T-cell (primary cell): ENCODE data around the gene NSDHL. TPM values are rescaled to one million over a fixed set of nuclear protein-coding genes. Genes with fewer than 3 reads are reported as not detected.

Experiments
- ATAC-seq, 4 experiments: fragments of 200-7000 bp in 3 of 4; fragments of 150-1000 bp in 1 of 4; cut with Tn5 transposase; replicated peaks in 1 of 4; 1 replicate in 3 of 4; 2 replicates in 1 of 4; pipeline ENCODE4 v1.10.0; 2021; ENCODE audit warnings: moderate library complexity in 3 of 4, mild to moderate bottlenecking in 2 of 4, moderate number of reproducible peaks in 1 of 4
- CTCF ChIA-PET, 2 donors: fragments of 300-600 bp; sonication (Branson Sonifier 250); formaldehyde crosslinking; loops; one replicate each; lab custom pipeline; 2022; ENCODE audit warnings: antibody characterized with exemption in 2 of 2; lab: Charles Lee
- POLR2A ChIA-PET, 2 donors: fragments of 300-600 bp; sonication (Branson Sonifier 250); formaldehyde crosslinking; loops; one replicate each; lab custom pipeline; 2022; ENCODE audit warnings: antibody characterized with exemption in 2 of 2; lab: Charles Lee
- DNase-seq, 35 experiments: peaks; one replicate each; pipeline versions ENCODE4 v3.0.0 to v3.0.0-alpha.2; 2013 to 2023
- H3K27ac ChIP-seq: one replicate; pipeline ENCODE4 v1.5.1; 2013; ENCODE audit warnings: low read length
- H3K27me3 ChIP-seq, 2 experiments: replicated peaks in 1 of 2; 1 replicate in 1 of 2; 2 replicates in 1 of 2; pipeline versions ENCODE4 v1.6.1 to v1.7.0; 2013; ENCODE audit warnings: low read length in 1 of 2, mixed read lengths in 1 of 2; ENCODE audit not compliant: control insufficient read depth in 2 of 2, insufficient read depth in 2 of 2; ENCODE audit errors: extremely low read depth in 1 of 2
- H3K36me3 ChIP-seq, 2 donors: 1 replicate in 1 of 2; 2 replicates in 1 of 2; pipeline versions ENCODE4 v1.6.1 to v1.7.0; 2013; ENCODE audit warnings: low read length in 1 of 2; ENCODE audit not compliant: control insufficient read depth in 2 of 2, insufficient read depth in 1 of 2; ENCODE audit errors: extremely low read depth in 1 of 2
- H3K4me1 ChIP-seq, 2 experiments: 1 replicate in 1 of 2; 2 replicates in 1 of 2; pipeline versions ENCODE4 v1.6.1 to v1.7.0; 2013; ENCODE audit warnings: low read length in 2 of 2, mixed read lengths in 1 of 2; ENCODE audit not compliant: insufficient read depth in 2 of 2, control insufficient read depth in 1 of 2; ENCODE audit errors: extremely low read depth in 1 of 2
- H3K4me3 ChIP-seq, 2 donors: 1 replicate in 1 of 2; 2 replicates in 1 of 2; pipeline versions ENCODE4 v1.5.1 to v1.7.0; 2013; ENCODE audit warnings: mild to moderate bottlenecking in 2 of 2, low read length in 1 of 2, moderate library complexity in 1 of 2; ENCODE audit not compliant: control insufficient read depth in 1 of 2; ENCODE audit errors: extremely low read depth in 1 of 2
- H3K9me3 ChIP-seq: 2 replicates; pipeline ENCODE4 v1.7.0; 2013
- H3K27ac Mint-ChIP-seq, 2 donors: one replicate each; pipeline ENCODE4 v1.8.0; 2020 to 2021; ENCODE audit warnings: mild to moderate bottlenecking in 2 of 2, mixed read lengths in 2 of 2
- H3K27me3 Mint-ChIP-seq, 2 donors: one replicate each; pipeline ENCODE4 v1.8.0; 2021 to 2022; ENCODE audit warnings: mixed read lengths in 2 of 2
- H3K36me3 Mint-ChIP-seq: one replicate; pipeline ENCODE4 v1.8.0; 2021; ENCODE audit warnings: mixed read lengths
- H3K4me1 Mint-ChIP-seq, 3 donors: one replicate each; pipeline ENCODE4 v1.8.0; 2020 to 2022; ENCODE audit warnings: mixed read lengths in 3 of 3, mild to moderate bottlenecking in 1 of 3
- H3K4me3 Mint-ChIP-seq, 3 donors: one replicate each; pipeline ENCODE4 v1.8.0; 2020 to 2022; ENCODE audit warnings: mild to moderate bottlenecking in 3 of 3, mixed read lengths in 3 of 3, moderate library complexity in 3 of 3
- H3K9me3 Mint-ChIP-seq, 3 donors: one replicate each; pipeline ENCODE4 v1.8.0; 2020 to 2022; ENCODE audit warnings: mixed read lengths in 3 of 3
- WGBS: methylation state at CpG from one replicate; pipeline ENCODE4 v1.1.5; 2013; ENCODE audit warnings: missing lambda C conversion rate; ENCODE audit not compliant: insufficient coverage; 5-methylcytosine and 5-hydroxymethylcytosine counted together
- total RNA-seq, 35 experiments: library from RNA in 6 of 35; stranded (reverse) in 6 of 35; fragments of 120-200 nt in 1 of 35; gene quantifications; one replicate each; pipeline versions ENCODE4 v1.2.1 to v1.2.4 and lab custom pipeline; 2013 to 2026

The NSDHL gene
- total RNA-seq, 5 donors from 2014 or later (not counting 1 experiment from before 2014, with no cell fraction given): 3.1 to 8.1 (median 7.1) TPM

DNA sequence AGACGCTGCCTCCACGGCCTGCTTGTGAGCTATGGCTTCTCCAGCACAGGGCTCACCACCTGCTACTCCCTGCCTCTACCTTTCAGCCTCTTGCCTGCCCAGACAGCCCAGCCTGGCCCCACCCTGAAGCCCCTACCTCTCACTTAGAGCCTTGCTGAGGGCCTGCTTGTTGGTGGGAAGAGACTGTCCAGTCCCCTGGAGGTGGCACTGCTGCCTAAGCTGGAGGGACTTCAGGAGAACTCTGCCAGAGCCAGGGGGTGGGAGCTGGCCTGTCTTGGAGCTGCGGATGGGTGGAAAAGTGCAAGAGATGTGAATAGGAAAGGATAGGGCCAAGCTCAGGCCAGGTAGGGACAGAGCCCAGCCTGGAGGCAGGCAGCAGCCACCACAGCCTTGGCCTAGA, 64.3 kb downstream of the NSDHL start:
- no peaks in the 10 kb centered on the region for H3K4me1 ChIP-seq
- no peaks in the 10 kb centered on the region for H3K9me3 ChIP-seq
- H3K36me3 ChIP-seq: no peaks in the 10 kb centered on the region
- DNase-seq: no peak
- POLR2A ChIA-PET: no interaction called here
- Mint-ChIP-seq H3K36me3 (no peaks in the 10 kb centered on the region), H3K9me3 (no peaks in the 10 kb centered on the region), H3K27ac (no peak overlapping the region), H3K4me3 (no peak overlapping the region), H3K4me1 (peaks cover 0 to 3% (median 2%) of the 10 kb centered on the region in 3 donors), H3K27me3 (peaks cover 34 to 46% of the 10 kb centered on the region in 2 donors)
- no peak overlapping the region for H3K27ac ChIP-seq
- ATAC-seq: no peak
- peaks cover 0 to 59% of the 10 kb centered on the region in 2 experiments for H3K27me3 ChIP-seq
- no peak overlapping the region for H3K4me3 ChIP-seq
- 100% methylated on average over 1 of the region's 3 CpGs for WGBS
- CTCF ChIA-PET: no interaction called here

DNA sequence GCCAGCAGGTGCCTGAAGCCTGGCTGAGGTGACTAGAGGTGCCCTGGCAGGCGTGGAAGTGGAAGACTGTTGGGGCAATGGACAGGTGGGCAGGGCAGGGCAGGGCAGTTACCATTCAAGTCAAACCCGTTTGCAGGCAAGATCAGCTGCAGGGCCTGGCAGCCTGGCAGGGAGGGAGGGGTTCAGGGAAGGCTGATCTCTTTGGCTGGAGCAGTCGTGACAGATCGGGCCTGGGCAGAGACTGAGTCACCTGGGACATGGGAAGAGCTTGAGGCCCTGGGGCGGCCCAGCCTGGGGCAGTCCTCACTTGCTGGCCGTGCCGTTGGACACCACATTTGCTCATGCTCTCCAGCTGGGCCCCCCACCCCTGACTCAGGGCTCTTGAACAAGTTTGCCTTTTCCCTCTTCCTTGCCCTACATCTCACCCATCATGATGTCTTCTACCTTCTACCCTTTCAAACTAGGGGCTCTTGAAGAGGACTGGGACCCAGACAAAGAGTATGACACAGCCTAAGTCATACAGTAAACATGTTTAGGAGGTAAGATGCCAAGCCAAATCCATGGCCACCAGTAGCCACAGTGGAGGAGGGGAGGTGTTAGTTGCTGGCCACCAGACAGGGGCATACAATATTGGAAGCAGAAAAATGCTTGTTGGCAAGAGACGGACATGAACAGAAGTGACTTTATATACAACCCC, 65.0 kb downstream of the NSDHL start:
- peaks cover 0 to 61% of the 10 kb centered on the region in 2 experiments for H3K27me3 ChIP-seq
- Mint-ChIP-seq H3K9me3 (no peaks in the 10 kb centered on the region), H3K36me3 (no peaks in the 10 kb centered on the region), H3K4me1 (peaks cover 0 to 3% (median 2%) of the 10 kb centered on the region in 3 donors), H3K27me3 (peaks cover 30 to 42% of the 10 kb centered on the region in 2 donors), H3K4me3 (no peak overlapping the region), H3K27ac (no peak overlapping the region)
- DNase-seq (no peak), ATAC-seq (no peak)
- no peak overlapping the region for H3K27ac ChIP-seq
- H3K36me3 ChIP-seq: no peaks in the 10 kb centered on the region
- CTCF ChIA-PET: no interaction called here
- no peaks in the 10 kb centered on the region for H3K9me3 ChIP-seq
- no peak overlapping the region for H3K4me3 ChIP-seq
- 80% methylated on average over 6 of the region's 8 CpGs for WGBS
- POLR2A ChIA-PET: no interaction called here
- H3K4me1 ChIP-seq: no peaks in the 10 kb centered on the region

DNA sequence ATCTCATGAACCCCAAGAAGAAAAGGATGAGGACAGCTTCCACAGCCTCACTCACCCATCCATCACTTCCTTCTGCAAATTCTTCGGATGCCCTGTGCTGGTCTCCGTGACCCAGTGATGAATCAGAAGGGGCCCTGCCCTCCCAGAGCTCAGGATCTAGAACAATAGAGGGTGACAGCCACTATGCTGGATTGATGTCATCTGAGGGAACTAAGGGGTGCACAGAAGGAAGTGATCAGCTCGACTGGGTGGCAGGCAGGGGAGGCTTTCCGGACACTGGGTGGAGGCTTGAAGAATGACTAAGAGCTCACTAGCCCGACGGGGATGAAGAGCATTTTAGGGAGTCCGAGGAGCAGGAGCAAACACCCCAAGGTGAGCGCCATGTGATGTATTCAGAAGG, 65.6 kb downstream of the NSDHL start:
- no peaks in the 10 kb centered on the region for H3K9me3 ChIP-seq
- Mint-ChIP-seq H3K9me3 (no peaks in the 10 kb centered on the region), H3K27ac (no peak overlapping the region), H3K4me1 (peaks cover 0 to 3% (median 2%) of the 10 kb centered on the region in 3 donors), H3K27me3 (peaks cover 25 to 37% of the 10 kb centered on the region in 2 donors), H3K4me3 (peak overlapping the region in 1 of 3 donors; percentile 54), H3K36me3 (no peaks in the 10 kb centered on the region)
- no peaks in the 10 kb centered on the region for H3K4me1 ChIP-seq
- WGBS: 86% methylated on average over 4 of the region's 8 CpGs
- ATAC-seq (no peak), DNase-seq (no peak)
- no peak overlapping the region for H3K27ac ChIP-seq
- no peaks in the 10 kb centered on the region for H3K36me3 ChIP-seq
- no peak overlapping the region for H3K4me3 ChIP-seq
- ChIA-PET CTCF (no interaction called here), POLR2A (no interaction called here)
- peaks cover 0 to 59% of the 10 kb centered on the region in 2 experiments for H3K27me3 ChIP-seq

DNA sequence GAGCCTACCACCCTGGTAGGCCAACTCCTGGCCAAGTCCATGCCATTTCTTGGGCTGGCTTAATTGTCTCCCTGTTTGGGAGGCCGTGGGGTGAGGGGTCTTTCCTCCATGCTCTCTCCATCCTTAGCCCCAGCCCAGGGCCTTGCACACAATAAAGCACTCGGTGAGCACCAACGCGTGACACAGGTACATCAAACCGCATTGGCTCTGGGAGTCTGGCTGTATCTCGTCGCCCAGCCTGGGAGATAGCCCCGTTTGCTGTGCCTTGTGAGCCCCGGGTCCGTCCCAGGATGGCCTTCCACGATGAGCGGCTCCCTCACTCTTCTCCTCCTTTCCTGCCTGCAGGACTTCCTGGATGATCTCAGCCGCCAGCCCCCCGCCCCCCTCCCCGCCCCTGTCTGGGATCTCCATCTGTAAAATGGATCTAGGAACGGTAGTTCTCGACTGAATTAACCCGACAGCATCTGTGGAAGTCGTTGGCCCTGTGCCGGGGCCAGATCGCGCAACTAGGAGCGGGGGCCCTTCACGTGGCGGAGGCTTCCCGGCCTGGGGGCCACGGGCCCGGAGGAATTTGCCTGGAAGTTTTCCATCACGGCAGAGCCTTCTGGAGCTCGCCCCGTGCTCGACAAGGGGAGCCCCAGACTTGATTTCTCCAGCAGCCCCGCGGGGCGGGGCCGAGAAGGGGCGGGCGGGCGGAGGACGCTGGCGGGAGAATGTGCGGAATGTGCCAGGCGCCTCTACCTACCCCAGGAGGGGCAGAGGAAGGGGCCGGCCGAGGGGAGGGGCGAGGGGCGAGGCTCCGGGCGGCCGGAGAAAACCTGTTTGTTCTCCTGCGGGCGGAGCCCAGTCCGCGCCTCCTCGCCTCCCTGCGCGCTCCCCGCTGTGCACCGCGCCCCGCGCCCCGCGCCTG, 66.6 kb downstream of the NSDHL start, which contains the start of gene ZNF185:
ZNF185 (plus strand) TSS at position 846 of the 910 bp plus-strand sequence. CDS start 16,423 bp downstream, outside the sequence.
- Histone ChIP-seq H3K4me3 (no peak within 1 kb of the TSS), H3K9me3 (no peaks in the 10 kb centered on the region), H3K36me3 (no peaks in the 10 kb centered on the region), H3K27me3 (peaks cover 0 to 57% of the 10 kb centered on the region in 2 experiments), H3K27ac (no peak within 1 kb of the TSS), H3K4me1 (no peaks in the 10 kb centered on the region)
- under 1% methylated on average over 17 of the region's 64 CpGs for WGBS
- peak within 1 kb of the TSS in 1 of 3 donors; percentile 54 for H3K4me3 Mint-ChIP-seq
- H3K9me3 Mint-ChIP-seq: no peaks in the 10 kb centered on the region
- POLR2A ChIA-PET: no interaction called here
- DNase-seq (no peak), ATAC-seq (no peak)
- H3K4me1 Mint-ChIP-seq: peaks cover 0 to 3% (median 2%) of the 10 kb centered on the region in 3 donors
- H3K36me3 Mint-ChIP-seq: no peaks in the 10 kb centered on the region
- CTCF ChIA-PET: no interaction called here
- peaks cover 25 to 34% of the 10 kb centered on the region in 2 donors for H3K27me3 Mint-ChIP-seq
- H3K27ac Mint-ChIP-seq: no peak within 1 kb of the TSS

DNA sequence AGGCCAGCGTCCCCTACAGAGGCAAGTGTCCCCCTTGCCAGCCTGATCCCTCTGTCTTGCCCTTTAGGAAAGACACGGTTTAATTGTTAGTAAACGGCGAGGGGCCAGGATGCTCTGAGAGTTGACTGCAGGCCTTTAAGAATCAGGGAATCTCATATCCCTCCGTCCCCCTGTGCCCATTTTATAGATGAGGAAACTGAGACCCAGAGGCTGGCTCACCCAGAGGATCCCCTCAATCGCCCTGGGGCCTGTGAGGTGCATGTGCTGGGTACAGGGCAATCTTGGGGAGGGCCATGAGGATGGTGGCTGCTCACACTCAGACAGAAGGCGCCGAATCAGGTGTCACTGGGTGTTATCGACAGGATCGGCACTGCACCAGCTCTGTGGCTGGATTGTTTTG, 67.6 kb downstream of the NSDHL start:
- POLR2A ChIA-PET: no interaction called here
- Histone ChIP-seq H3K4me3 (no peak overlapping the region), H3K9me3 (no peaks in the 10 kb centered on the region), H3K36me3 (no peaks in the 10 kb centered on the region), H3K4me1 (no peaks in the 10 kb centered on the region), H3K27me3 (peaks cover 0 to 54% of the 10 kb centered on the region in 2 experiments), H3K27ac (no peak overlapping the region)
- peak overlapping the region in 1 of 3 donors; percentile 20 for H3K4me3 Mint-ChIP-seq
- H3K9me3 Mint-ChIP-seq: no peaks in the 10 kb centered on the region
- H3K36me3 Mint-ChIP-seq: no peaks in the 10 kb centered on the region
- H3K4me1 Mint-ChIP-seq: peaks cover 0 to 3% (median 2%) of the 10 kb centered on the region in 3 donors
- WGBS: no CpG with 5 or more reads among the region's 10 CpGs
- H3K27ac Mint-ChIP-seq: no peak overlapping the region
- no peak for ATAC-seq
- CTCF ChIA-PET: no interaction called here
- no peak for DNase-seq
- peaks cover 30 to 32% of the 10 kb centered on the region in 2 donors for H3K27me3 Mint-ChIP-seq

DNA sequence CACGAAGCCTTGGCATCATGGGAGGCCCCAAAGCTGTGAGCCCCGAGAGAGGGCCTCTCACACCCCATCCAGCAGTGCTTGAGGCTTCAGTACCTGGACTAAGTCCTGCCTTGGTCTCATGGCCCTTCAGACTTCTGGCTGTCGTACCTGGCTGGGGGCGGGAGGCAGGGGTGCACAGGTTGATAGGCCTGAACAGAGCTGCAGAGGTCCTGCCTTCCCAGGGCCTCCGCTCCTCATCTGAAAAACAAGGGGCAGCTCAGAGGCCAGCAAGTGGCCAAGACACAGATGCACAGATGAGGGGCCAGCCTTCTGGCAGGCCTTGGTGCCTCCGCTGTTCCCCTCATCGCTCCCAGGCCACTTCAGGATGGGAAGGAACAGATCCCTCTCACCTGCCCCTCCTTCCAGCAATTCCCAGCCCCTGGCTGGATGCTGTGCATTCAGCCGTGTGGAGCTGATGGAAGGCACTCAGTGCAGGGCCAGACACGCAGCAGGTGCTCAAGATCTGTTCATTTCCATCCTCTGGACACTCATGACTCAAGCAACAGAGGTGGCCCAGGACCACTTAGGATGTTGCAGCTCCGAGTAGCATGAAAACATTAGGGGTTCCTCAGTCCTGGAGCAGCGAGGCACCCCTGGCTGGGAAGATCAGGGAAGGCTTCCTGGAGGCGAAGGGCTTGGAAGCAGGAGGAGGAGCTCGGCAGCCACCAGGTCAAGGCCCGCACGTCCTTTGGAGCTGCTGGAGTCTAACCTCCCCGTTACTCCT, 68.4 kb downstream of the NSDHL start:
- no peak overlapping the region for H3K4me3 ChIP-seq
- no peaks in the 10 kb centered on the region for H3K9me3 ChIP-seq
- Mint-ChIP-seq H3K9me3 (no peaks in the 10 kb centered on the region), H3K36me3 (no peaks in the 10 kb centered on the region), H3K27ac (no peak overlapping the region), H3K4me3 (no peak overlapping the region), H3K4me1 (peaks cover 0 to 3% (median 2%) of the 10 kb centered on the region in 3 donors), H3K27me3 (peaks cover 30% of the 10 kb centered on the region in 2 donors)
- 100% methylated on average over 1 of the region's 16 CpGs for WGBS
- CTCF ChIA-PET: no interaction called here
- H3K27me3 ChIP-seq: peaks cover 0 to 56% of the 10 kb centered on the region in 2 experiments
- H3K27ac ChIP-seq: no peak overlapping the region
- no peaks in the 10 kb centered on the region for H3K36me3 ChIP-seq
- POLR2A ChIA-PET: interaction anchor here in 1 of 2 donors (0.6 kb wide), 1 partner anchor 681 kb away, joined by 4 read pairs; no protein-coding TSS in a partner anchor
- DNase-seq (no peak), ATAC-seq (no peak)
- peaks cover 0 to under 1% of the 10 kb centered on the region in 2 experiments for H3K4me1 ChIP-seq
